Liver (tissue), 9 donors: ENCODE measurements around the gene CCDC93. TPM values are rescaled to one million over a fixed set of nuclear protein-coding genes. Genes with fewer than 3 reads are reported as not detected.
A peak's percentile ranks its signal among the peaks of the same experiment; 100 is the strongest.

Source experiments
- DNase-seq: peaks from one replicate; pipeline ENCODE4 v3.0.0-alpha.2; 2017; ENCODE audit warnings: low spot score
- H3K27ac ChIP-seq, 2 donors: one replicate each; pipeline ENCODE4 v1.7.0; 2013; ENCODE audit warnings: inconsistent platforms in 2 of 2, low read length in 2 of 2, control low read depth in 1 of 2, low read depth in 1 of 2, mild to moderate bottlenecking in 1 of 2
- H3K27me3 ChIP-seq, 4 donors: one replicate each; pipeline versions ENCODE4 v1.6.1 to v1.7.0; 2013; ENCODE audit warnings: low read length in 3 of 4, inconsistent platforms in 1 of 4, mild to moderate bottlenecking in 1 of 4, moderate library complexity in 1 of 4; ENCODE audit not compliant: control insufficient read depth in 4 of 4, insufficient read depth in 4 of 4
- H3K36me3 ChIP-seq, 4 donors: one replicate each; pipeline versions ENCODE4 v1.6.1 to v1.7.0; 2013; ENCODE audit warnings: low read length in 3 of 4, mild to moderate bottlenecking in 3 of 4, low read depth in 1 of 4, moderate library complexity in 1 of 4; ENCODE audit not compliant: control insufficient read depth in 4 of 4, insufficient read depth in 3 of 4
- H3K4me1 ChIP-seq, 4 donors: one replicate each; pipeline versions ENCODE4 v1.6.1 to v1.7.0; 2013; ENCODE audit warnings: low read length in 3 of 4, mild to moderate bottlenecking in 3 of 4, moderate library complexity in 1 of 4; ENCODE audit not compliant: control insufficient read depth in 4 of 4, insufficient read depth in 4 of 4
- H3K4me3 ChIP-seq, 3 donors: one replicate each; pipeline versions ENCODE4 v1.6.1 to v1.7.0; 2013; ENCODE audit warnings: low read length in 3 of 3, control low read depth in 1 of 3, low read depth in 1 of 3, mild to moderate bottlenecking in 1 of 3
- H3K9ac ChIP-seq, 2 donors: one replicate each; pipeline ENCODE4 v1.7.0; 2013; ENCODE audit warnings: low read length in 2 of 2, mild to moderate bottlenecking in 2 of 2, moderate library complexity in 2 of 2, control low read depth in 1 of 2, low read depth in 1 of 2
- H3K9me3 ChIP-seq, 4 donors: one replicate each; pipeline versions ENCODE4 v1.6.1 to v1.7.0; 2013; ENCODE audit warnings: low read length in 3 of 4; ENCODE audit not compliant: control insufficient read depth in 4 of 4
- ATF3 ChIP-seq: IDR thresholded peaks from 2 replicates; pipeline ENCODE4 v1.6.1; 2016; ENCODE audit warnings: antibody characterized with exemption
- CTCF ChIP-seq: fragments of 150-350 bp; IDR thresholded peaks from 2 replicates; pipeline ENCODE4 v1.5.1; 2017; ENCODE audit warnings: improper control_type of control experiment, low read depth, low read length; ENCODE audit not compliant: missing input control
- FOXA1 ChIP-seq: IDR thresholded peaks from 2 replicates; pipeline ENCODE4 v1.6.1; 2016; ENCODE audit warnings: antibody characterized with exemption
- MAX ChIP-seq: IDR thresholded peaks from 2 replicates; pipeline ENCODE4 v1.6.1; 2016; ENCODE audit warnings: antibody characterized with exemption
- RAD21 ChIP-seq, 2 donors: IDR thresholded peaks; 2 replicates each; pipeline ENCODE4 v1.6.1; 2016; ENCODE audit warnings: antibody characterized with exemption in 2 of 2, mild to moderate bottlenecking in 2 of 2
- REST ChIP-seq: IDR thresholded peaks from 2 replicates; pipeline ENCODE4 v1.6.1; 2016; ENCODE audit warnings: antibody characterized with exemption, mild to moderate bottlenecking
- RXRA ChIP-seq, 2 donors: IDR thresholded peaks; 2 replicates each; pipeline ENCODE4 v1.6.1; 2017 to 2018; ENCODE audit warnings: antibody characterized with exemption in 2 of 2, mild to moderate bottlenecking in 1 of 2
- SP1 ChIP-seq: IDR thresholded peaks from 2 replicates; pipeline ENCODE4 v1.6.1; 2018; ENCODE audit warnings: antibody characterized with exemption, mild to moderate bottlenecking
- TAF1 ChIP-seq: conservative IDR thresholded peaks from 2 replicates; pipeline ENCODE4 v1.6.1; 2016; ENCODE audit warnings: antibody characterized with exemption, mild to moderate bottlenecking
- YY1 ChIP-seq: IDR thresholded peaks from 2 replicates; pipeline ENCODE4 v1.6.1; 2016; ENCODE audit warnings: antibody characterized with exemption, mild to moderate bottlenecking
- WGBS: extraction: QIAGEN DNeasy Blood & Tissue Kit; methylation state at CpG from one replicate; pipeline ENCODE4 v1.1.7; 2013; 5-methylcytosine and 5-hydroxymethylcytosine counted together
- polyA plus RNA-seq, 2 donors: library from polyadenylated mRNA; stranded (reverse) in 1 of 2; unstranded in 1 of 2; fragments of 200-250 nt in 1 of 2; fragments of >200 nt in 1 of 2; fragmentation: Nextera tagmentation in 1 of 2; extraction: Ambion mirVana in 1 of 2; gene quantifications; one replicate each; pipeline versions ENCODE4 v1.2.1 to v1.2.3, GENCODE V29; 2013 to 2015
- total RNA-seq, 2 donors: library from RNA; depleted of rRNA; stranded (reverse); fragments of >200 nt; gene quantifications; one replicate each; pipeline ENCODE4 v1.2.3, GENCODE V29; 2014
- donor health status: healthy.
- donor health status: healthy.
- donor health status: healthy.
- donor health status: healthy.
- donor health status: healthy.

CCDC93 gene
- total and polyA plus RNA-seq, 4 donors = 4.0 to 14.2 (median 8.5) TPM

- Histone ChIP-seq H3K4me3 (no peak overlapping the region), H3K9me3 (no peaks in the 10 kb centered on the region), H3K27me3 (no peaks in the 10 kb centered on the region), H3K27ac (no peak overlapping the region), H3K4me1 (no peaks in the 10 kb centered on the region), H3K36me3 (no peaks in the 10 kb centered on the region), H3K9ac (no peak overlapping the region)
- TF ChIP-seq CTCF (peak; percentile 27), RAD21 (IDR thresholded peaks at IDR 0.05) (peak; percentile 71 to 75), ATF3 (no peak), YY1 (no peak), RXRA (IDR thresholded peaks at IDR 0.05) (no peak), REST (no peak), TAF1 (no peak), SP1 (no peak)
- no peak for DNase-seq
- 84% methylated on average over 4 of the region's 4 CpGs for WGBS
These were observed 47.5 kb upstream of the CCDC93 start for GRCh38 chr2:118061135-118061955.

GRCh38 chr2:118059919-118060478 is 46.1 kb upstream of the CCDC93 start:
- Histone ChIP-seq H3K4me1 (no peaks in the 10 kb centered on the region), H3K9me3 (no peaks in the 10 kb centered on the region), H3K4me3 (no peak overlapping the region), H3K27ac (no peak overlapping the region), H3K36me3 (no peaks in the 10 kb centered on the region), H3K27me3 (no peaks in the 10 kb centered on the region), H3K9ac (no peak overlapping the region)
- DNase-seq = no peak
- TF ChIP-seq RAD21 (IDR thresholded peaks at IDR 0.05) = no peak
- no peak for TF ChIP-seq RXRA (IDR thresholded peaks at IDR 0.05)
- no peak for TF ChIP-seq MAX
- no peak for TF ChIP-seq FOXA1
- no peak for TF ChIP-seq YY1
- 81% methylated on average over 4 of the region's 4 CpGs for WGBS
